ENCODE results near the gene MKRN2. TPM values are rescaled to one million over a fixed set of nuclear protein-coding genes. Genes with fewer than 3 reads are reported as not detected.
"Not testable (repeated sequence)": the region's sequence is repeated elsewhere in the genome, so short reads cannot be mapped to it uniquely, and the experiment has no call there.

MKRN2 gene
- total RNA-seq, 4 donors from 2014 or later, result 14.8 to 29.9 (median 25.1) TPM

- H3K36me3 ChIP-seq, result peaks cover 0 to 31% of the 10 kb centered on the region in 2 donors
- ATAC-seq (no peak), DNase-seq (no peak)
- no peaks in the 10 kb centered on the region for H3K9me3 ChIP-seq
- TF ChIP-seq POLR2A (IDR thresholded peaks at IDR 0.05) (no peak), CTCF (IDR thresholded peaks at IDR 0.05 in 4 of 5, conservative IDR thresholded peaks at IDR 0.05 in 1 of 5) (no peak)
- intact Hi-C loops (cut with DNase I; ENCODE audit: low total_unique reads), result no loop called here
- H3K27me3 ChIP-seq, result no peaks in the 10 kb centered on the region
- in situ Hi-C loops (cut with MboI; ENCODE audit: low sequenced_read_pairs in 4 of 4), result no loop called here
- H3K27ac ChIP-seq, result peak overlapping the region in 1 of 4 donors; percentile 9
- H3K4me3 ChIP-seq, result no peak overlapping the region
- H3K4me1 ChIP-seq, result peaks cover 5 to 8% of the 10 kb centered on the region in 2 donors
Measured at GRCh38 chr3:12618426-12618825, 61.5 kb downstream of the MKRN2 start.

GRCh38 chr3:12620305-12620704 lies 63.4 kb downstream of the MKRN2 start:
- H3K4me3 ChIP-seq, result no peak overlapping the region
- H3K4me1 ChIP-seq, result peaks cover 15 to 18% of the 10 kb centered on the region in 2 donors
- H3K9me3 ChIP-seq, result no peaks in the 10 kb centered on the region
- TF ChIP-seq CTCF (IDR thresholded peaks at IDR 0.05 in 4 of 5, conservative IDR thresholded peaks at IDR 0.05 in 1 of 5), result no peak
- TF ChIP-seq POLR2A (IDR thresholded peaks at IDR 0.05), result no peak
- in situ Hi-C loops (cut with MboI; ENCODE audit: low sequenced_read_pairs in 4 of 4), result no loop called here
- ATAC-seq (no peak), DNase-seq (no peak)
- intact Hi-C loops (cut with DNase I; ENCODE audit: low total_unique reads), result no loop called here
- no peak overlapping the region for H3K27ac ChIP-seq
- peaks cover 0 to 31% of the 10 kb centered on the region in 2 donors for H3K36me3 ChIP-seq
- no peaks in the 10 kb centered on the region for H3K27me3 ChIP-seq

- ATAC-seq (no peak), DNase-seq (no peak)
- H3K4me3 ChIP-seq, result no peak overlapping the region
- in situ Hi-C loops (cut with MboI; ENCODE audit: low sequenced_read_pairs in 4 of 4), result no loop called here
- peaks cover 0 to 29% of the 10 kb centered on the region in 2 donors for H3K36me3 ChIP-seq
- TF ChIP-seq CTCF (IDR thresholded peaks at IDR 0.05 in 4 of 5, conservative IDR thresholded peaks at IDR 0.05 in 1 of 5), result no peak
- TF ChIP-seq POLR2A (IDR thresholded peaks at IDR 0.05), result no peak
- intact Hi-C loops (cut with DNase I; ENCODE audit: low total_unique reads), result no loop called here
- peaks cover 19 to 22% of the 10 kb centered on the region in 2 donors for H3K4me1 ChIP-seq
- no peaks in the 10 kb centered on the region for H3K27me3 ChIP-seq
- peak overlapping the region in 3 of 4 donors; percentile 23 to 36 (median 27) for H3K27ac ChIP-seq
- H3K9me3 ChIP-seq, result no peaks in the 10 kb centered on the region
Measured at GRCh38 chr3:12620729-12621128, 63.8 kb downstream of the MKRN2 start.

GRCh38 chr3:12622335-12622734 lies 65.4 kb downstream of the MKRN2 start:
- peak overlapping the region; percentile 1 to 38 (median 30) for H3K27ac ChIP-seq
- no peaks in the 10 kb centered on the region for H3K9me3 ChIP-seq
- no peak overlapping the region for H3K4me3 ChIP-seq
- H3K4me1 ChIP-seq, result peaks cover 31% of the 10 kb centered on the region in 2 donors
- peaks cover 0 to 13% of the 10 kb centered on the region in 2 donors for H3K36me3 ChIP-seq
- no peak for ATAC-seq
- in situ Hi-C loops (cut with MboI; ENCODE audit: low sequenced_read_pairs in 4 of 4), result no loop called here
- DNase-seq, result no peak
- no peak for TF ChIP-seq CTCF (IDR thresholded peaks at IDR 0.05 in 4 of 5, conservative IDR thresholded peaks at IDR 0.05 in 1 of 5)
- TF ChIP-seq POLR2A (IDR thresholded peaks at IDR 0.05), result no peak
- H3K27me3 ChIP-seq, result no peaks in the 10 kb centered on the region
- intact Hi-C loops (cut with DNase I; ENCODE audit: low total_unique reads), result no loop called here

- TF ChIP-seq POLR2A (IDR thresholded peaks at IDR 0.05) (no peak), CTCF (IDR thresholded peaks at IDR 0.05 in 4 of 5, conservative IDR thresholded peaks at IDR 0.05 in 1 of 5) (no peak)
- intact Hi-C loops (cut with DNase I; ENCODE audit: low total_unique reads) (no loop called here), in situ Hi-C loops (cut with MboI; ENCODE audit: low sequenced_read_pairs in 4 of 4) (no loop called here)
- no peak overlapping the region for H3K4me3 ChIP-seq
- H3K27ac ChIP-seq, result peak overlapping the region in 1 of 4 donors; percentile 33
- H3K36me3 ChIP-seq, result no peaks in the 10 kb centered on the region
- no peaks in the 10 kb centered on the region for H3K9me3 ChIP-seq
- ATAC-seq, result no peak
- no peak for DNase-seq
- H3K27me3 ChIP-seq, result no peaks in the 10 kb centered on the region
- H3K4me1 ChIP-seq, result peaks cover 46 to 47% of the 10 kb centered on the region in 2 donors
Measured at GRCh38 chr3:12624056-12624455, 67.2 kb downstream of the MKRN2 start.

- H3K9me3 ChIP-seq; intact Hi-C loops (cut with DNase I; ENCODE audit: low total_unique reads); in situ Hi-C loops (cut with MboI; ENCODE audit: low sequenced_read_pairs in 4 of 4); H3K27me3 ChIP-seq; ATAC-seq; H3K4me3 ChIP-seq; DNase-seq; H3K36me3 ChIP-seq: not testable (repeated sequence)
- peak overlapping the region; percentile 20 to 61 (median 47) for H3K27ac ChIP-seq
- peaks cover 54 to 55% of the 10 kb centered on the region in 2 donors for H3K4me1 ChIP-seq
Measured at GRCh38 chr3:12624964-12625363, 68.1 kb downstream of the MKRN2 start.
